Measurements from ENCODE around the gene FXYD2.

- no peak for TF ChIP-seq CTCF (conservative IDR thresholded peaks at IDR 0.05 in 1 of 2, IDR thresholded peaks at IDR 0.05 in 1 of 2; ENCODE audit: low read depth in 1 of 2, low read length in 2 of 2)
- no peak for TF ChIP-seq EZH2 (IDR thresholded peaks at IDR 0.05; ENCODE audit: low read length, missing control alignments)
These were observed 33.3 kb upstream of the FXYD2 start for GRCh38 chr11:117857734-117858414.
